ENCODE measurements around the gene RBM15B. TPM values are rescaled to one million over a fixed set of nuclear protein-coding genes. Genes with fewer than 3 reads are reported as not detected.
"Not testable (repeated sequence)": the region's sequence is repeated elsewhere in the genome, so short reads cannot be mapped to it uniquely, and the experiment has no call there.

RBM15B gene
- total RNA-seq, 1 donor from 2014 or later, result 68.3 TPM

- H3K27ac Mint-ChIP-seq, result peak overlapping the region; percentile 98
- TF ChIP-seq CTCF (IDR thresholded peaks at IDR 0.05; ENCODE audit: unreplicated experiment), result no peak
- H3K4me1 Mint-ChIP-seq, result peaks cover 56% of the 10 kb centered on the region
- peaks cover 2% of the 10 kb centered on the region for H3K36me3 Mint-ChIP-seq
- DNase-seq (ENCODE audit: low spot score in 2 of 2, unreplicated experiment in 2 of 2), result no peak
- H3K4me3 Mint-ChIP-seq, result peak overlapping the region; percentile 97
- no peaks in the 10 kb centered on the region for H3K9me3 Mint-ChIP-seq
- no peaks in the 10 kb centered on the region for H3K27me3 Mint-ChIP-seq (ENCODE audit: low read depth)
Measured at GRCh38 chr3:51386852-51387229, 4.2 kb upstream of the RBM15B start.

- Mint-ChIP-seq H3K4me3 (peak overlapping the region; percentile 97), H3K4me1 (peaks cover 56% of the 10 kb centered on the region), H3K27ac (peak overlapping the region; percentile 95)
- H3K9me3 Mint-ChIP-seq; H3K27me3 Mint-ChIP-seq (ENCODE audit: low read depth); H3K36me3 Mint-ChIP-seq: not testable (repeated sequence)
- DNase-seq (ENCODE audit: low spot score in 2 of 2, unreplicated experiment in 2 of 2), result peak in 1 of 2 experiments; percentile 20
Measured at GRCh38 chr3:51387281-51387680, 3.8 kb upstream of the RBM15B start.

DNA sequence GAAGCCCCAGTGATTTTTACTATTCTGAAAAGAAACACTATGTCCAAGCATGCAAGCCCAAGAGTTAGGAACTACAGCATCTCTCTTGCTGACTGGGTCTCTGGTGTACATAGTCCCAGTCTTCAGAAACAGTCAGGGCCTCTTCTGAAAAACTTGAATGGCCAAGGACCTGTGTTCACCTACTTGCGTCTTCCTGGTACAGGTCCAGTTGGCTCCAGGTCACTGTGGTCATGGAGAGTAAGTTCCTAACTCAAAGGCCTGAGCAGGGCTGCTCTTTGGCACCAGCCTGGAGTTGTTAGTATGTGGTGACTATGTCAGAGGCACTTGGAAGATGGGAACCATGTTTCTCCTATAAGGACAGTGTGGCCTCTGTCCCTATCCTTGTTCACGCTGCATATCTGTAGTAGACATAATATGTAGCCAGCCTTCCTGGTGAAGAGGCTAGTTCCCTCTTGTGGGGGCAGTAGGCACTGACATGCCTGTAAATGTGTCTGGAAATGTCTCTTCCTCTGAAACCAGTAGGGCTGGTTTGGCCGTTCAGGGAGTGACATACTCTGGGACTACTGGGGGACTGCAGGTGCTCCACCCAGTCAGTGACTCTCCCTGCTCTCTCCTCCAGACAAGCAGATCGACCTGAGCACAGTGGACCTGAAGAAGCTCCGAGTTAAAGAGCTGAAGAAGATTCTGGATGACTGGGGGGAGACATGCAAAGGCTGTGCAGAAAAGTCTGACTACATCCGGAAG lies 2.6 kb upstream of the RBM15B start:
- no peaks in the 10 kb centered on the region for H3K9me3 Mint-ChIP-seq
- H3K36me3 Mint-ChIP-seq, result peaks cover 9% of the 10 kb centered on the region
- peak; percentile 21 for TF ChIP-seq CTCF (IDR thresholded peaks at IDR 0.05; ENCODE audit: unreplicated experiment)
- peak overlapping the region; percentile 54 for H3K4me3 Mint-ChIP-seq
- peak overlapping the region; percentile 95 for H3K27ac Mint-ChIP-seq
- H3K4me1 Mint-ChIP-seq, result peaks cover 62% of the 10 kb centered on the region
- peak in 1 of 2 experiments; percentile 51 for DNase-seq (ENCODE audit: low spot score in 2 of 2, unreplicated experiment in 2 of 2)
- no peaks in the 10 kb centered on the region for H3K27me3 Mint-ChIP-seq (ENCODE audit: low read depth)

GRCh38 chr3:51389423-51390183 lies 1.5 kb upstream of the RBM15B start:
- peak; percentile 64 for TF ChIP-seq CTCF (IDR thresholded peaks at IDR 0.05; ENCODE audit: unreplicated experiment)
- H3K27me3 Mint-ChIP-seq (ENCODE audit: low read depth), result no peaks in the 10 kb centered on the region
- peaks cover 18% of the 10 kb centered on the region for H3K36me3 Mint-ChIP-seq
- peaks cover 65% of the 10 kb centered on the region for H3K4me1 Mint-ChIP-seq
- H3K4me3 Mint-ChIP-seq, result peak overlapping the region; percentile 8
- H3K9me3 Mint-ChIP-seq, result no peaks in the 10 kb centered on the region
- DNase-seq (ENCODE audit: low spot score in 2 of 2, unreplicated experiment in 2 of 2), result peak in 1 of 2 experiments; percentile 52
- peak overlapping the region; percentile 95 for H3K27ac Mint-ChIP-seq

- H3K36me3 Mint-ChIP-seq, result peaks cover 24% of the 10 kb centered on the region
- peak overlapping the region; percentile 83 for H3K27ac Mint-ChIP-seq
- no peak for DNase-seq (ENCODE audit: low spot score in 2 of 2, unreplicated experiment in 2 of 2)
- H3K27me3 Mint-ChIP-seq (ENCODE audit: low read depth), result no peaks in the 10 kb centered on the region
- no peak for TF ChIP-seq CTCF (IDR thresholded peaks at IDR 0.05; ENCODE audit: unreplicated experiment)
- H3K9me3 Mint-ChIP-seq, result no peaks in the 10 kb centered on the region
- peaks cover 71% of the 10 kb centered on the region for H3K4me1 Mint-ChIP-seq
- H3K4me3 Mint-ChIP-seq, result peak overlapping the region; percentile 63
Measured at GRCh38 chr3:51390246-51391074, 625 bp upstream of the RBM15B start.

Data from mesothelial cell of epicardium (in vitro differentiated cells).